HG03103 (cell line): ENCODE results near the gene VEGFA.

ENCODE experiments used
- ATAC-seq: cut with Tn5 transposase; IDR thresholded peaks from one replicate; pipeline ENCODE4 v1.9.1; 2021; ENCODE audit warnings: low read depth; ENCODE audit not compliant: unreplicated experiment

The VEGFA gene

GRCh38 chr6:43782764-43783513 lies 12.9 kb downstream of the VEGFA start:
- ATAC-seq = no peak

- ATAC-seq = no peak
These were observed 14.2 kb downstream of the VEGFA start for GRCh38 chr6:43784049-43784855.

GRCh38 chr6:43785220-43785752 lies 15.3 kb downstream of the VEGFA start:
- no peak for ATAC-seq

- ATAC-seq = no peak
These were observed 15.9 kb downstream of the VEGFA start for GRCh38 chr6:43785904-43786303.

- ATAC-seq = no peak
These were observed 16.8 kb downstream of the VEGFA start for GRCh38 chr6:43786664-43787329.

- ATAC-seq = no peak
These were observed 18.3 kb downstream of the VEGFA start for GRCh38 chr6:43788301-43788700.

GRCh38 chr6:43789447-43789846 lies 19.4 kb downstream of the VEGFA start:
- ATAC-seq = no peak

- ATAC-seq = no peak
These were observed 20.0 kb downstream of the VEGFA start for GRCh38 chr6:43790031-43790430.

- no peak for ATAC-seq
These were observed 21.9 kb downstream of the VEGFA start for GRCh38 chr6:43791745-43792422.

- ATAC-seq = no peak
These were observed 23.3 kb downstream of the VEGFA start for GRCh38 chr6:43793154-43793874.

GRCh38 chr6:43793875-43794242 lies 23.8 kb downstream of the VEGFA start:
- ATAC-seq = no peak

- no peak for ATAC-seq
These were observed 25.4 kb downstream of the VEGFA start for GRCh38 chr6:43795421-43795820.

GRCh38 chr6:43796168-43796567 lies 26.2 kb downstream of the VEGFA start:
- no peak for ATAC-seq

GRCh38 chr6:43796903-43797890 lies 27.2 kb downstream of the VEGFA start:
- no peak for ATAC-seq

GRCh38 chr6:43797919-43798318 lies 27.9 kb downstream of the VEGFA start:
- no peak for ATAC-seq

GRCh38 chr6:43798688-43799444 lies 28.9 kb downstream of the VEGFA start:
- ATAC-seq = no peak

GRCh38 chr6:43799551-43800297 lies 29.7 kb downstream of the VEGFA start:
- no peak for ATAC-seq

GRCh38 chr6:43800298-43800623 lies 30.2 kb downstream of the VEGFA start:
- ATAC-seq = no peak
